Right kidney (tissue), 1 donor: ENCODE measurements around the gene HOXD9.

Experiments
- DNase-seq: peaks from one replicate; pipeline ENCODE4 v3.0.0-alpha.2; 2016

Gene HOXD9

GRCh38 chr2:176138526-176138922 lies 16.0 kb downstream of the HOXD9 start:
- DNase-seq = peak; percentile 74

- no peak for DNase-seq
These were observed 16.6 kb downstream of the HOXD9 start for GRCh38 chr2:176138923-176139660.

GRCh38 chr2:176139661-176140512 lies 17.4 kb downstream of the HOXD9 start:
- DNase-seq = no peak

GRCh38 chr2:176140513-176141317 lies 18.2 kb downstream of the HOXD9 start:
- DNase-seq = peak; percentile 98

GRCh38 chr2:176142281-176142680 lies 19.8 kb downstream of the HOXD9 start:
- no peak for DNase-seq

- DNase-seq = no peak
These were observed 22.8 kb downstream of the HOXD9 start for GRCh38 chr2:176145085-176145969.

- peak; percentile 50 for DNase-seq
These were observed 23.6 kb downstream of the HOXD9 start for GRCh38 chr2:176146101-176146500.

- DNase-seq = peak; percentile 36
These were observed 24.1 kb downstream of the HOXD9 start for GRCh38 chr2:176146645-176147044.

GRCh38 chr2:176147210-176147799 lies 24.8 kb downstream of the HOXD9 start:
- peak; percentile 59 for DNase-seq

GRCh38 chr2:176147800-176148496 lies 25.4 kb downstream of the HOXD9 start:
- peak; percentile 66 for DNase-seq

- peak; percentile 73 for DNase-seq
These were observed 26.4 kb downstream of the HOXD9 start for GRCh38 chr2:176148751-176149421.

- peak; percentile 83 for DNase-seq
These were observed 27.0 kb downstream of the HOXD9 start for GRCh38 chr2:176149481-176149938.

- peak; percentile 67 for DNase-seq
These were observed 27.5 kb downstream of the HOXD9 start for GRCh38 chr2:176149939-176150583.

- peak; percentile 71 for DNase-seq
These were observed 28.3 kb downstream of the HOXD9 start for GRCh38 chr2:176150584-176151441.

GRCh38 chr2:176151442-176152287 lies 29.1 kb downstream of the HOXD9 start, which contains the start of gene HOXD4:
Gene HOXD4, plus strand, starts transcription at chr2:176151550. Its CDS starts 84 bp downstream, at chr2:176151634.
- peak; percentile 90 for DNase-seq

- peak; percentile 76 for DNase-seq
These were observed 30.0 kb downstream of the HOXD9 start for GRCh38 chr2:176152350-176153181.
